ENCODE measurements around the gene PRSS53. TPM values are rescaled to one million over a fixed set of nuclear protein-coding genes. Genes with fewer than 3 reads are reported as not detected.

Gene PRSS53
- total and polyA plus RNA-seq, 4 donors: 2.0 to 9.8 (median 4.8) TPM

- WGBS (ENCODE audit: insufficient coverage): under 1% methylated on average over 25 of the region's 27 CpGs
- Histone ChIP-seq H3K36me3 (ENCODE audit: control insufficient read depth, insufficient read depth, low read length) (peaks cover 20% of the 10 kb centered on the region), H3K9me3 (ENCODE audit: control insufficient read depth, insufficient read depth, low read length) (no peaks in the 10 kb centered on the region), H3K4me3 (ENCODE audit: low read depth, low read length) (peak overlapping the region; percentile 96), H3K4me1 (ENCODE audit: control insufficient read depth, insufficient read depth, low read length) (peaks cover 27% of the 10 kb centered on the region), H3K27ac (ENCODE audit: low read depth, low read length) (peak overlapping the region; percentile 81), H3K27me3 (ENCODE audit: control insufficient read depth, insufficient read depth, low read length) (no peaks in the 10 kb centered on the region)
- DNase-seq (ENCODE audit: low read depth in 4 of 6, low spot score in 6 of 6): peak in 2 of 6 donors; percentile 53 to 63
Observed at GRCh38 chr16:31072540-31073141, 16.1 kb downstream of the PRSS53 start.

- DNase-seq (ENCODE audit: low read depth in 4 of 6, low spot score in 6 of 6): peak in 1 of 6 donors; percentile 36
- Histone ChIP-seq H3K9me3 (ENCODE audit: control insufficient read depth, insufficient read depth, low read length) (no peaks in the 10 kb centered on the region), H3K36me3 (ENCODE audit: control insufficient read depth, insufficient read depth, low read length) (peaks cover 13% of the 10 kb centered on the region), H3K27me3 (ENCODE audit: control insufficient read depth, insufficient read depth, low read length) (no peaks in the 10 kb centered on the region), H3K27ac (ENCODE audit: low read depth, low read length) (peak overlapping the region; percentile 81), H3K4me3 (ENCODE audit: low read depth, low read length) (peak overlapping the region; percentile 96), H3K4me1 (ENCODE audit: control insufficient read depth, insufficient read depth, low read length) (peaks cover 27% of the 10 kb centered on the region)
- WGBS (ENCODE audit: insufficient coverage): no CpG with 5 or more reads among the region's 4 CpGs
Observed at GRCh38 chr16:31071861-31072260, 16.9 kb downstream of the PRSS53 start.

GRCh38 chr16:31067342-31067741 lies 21.4 kb downstream of the PRSS53 start:
- DNase-seq (ENCODE audit: low read depth in 4 of 6, low spot score in 6 of 6): no peak
- Histone ChIP-seq H3K27me3 (ENCODE audit: control insufficient read depth, insufficient read depth, low read length) (no peaks in the 10 kb centered on the region), H3K9me3 (ENCODE audit: control insufficient read depth, insufficient read depth, low read length) (no peaks in the 10 kb centered on the region), H3K36me3 (ENCODE audit: control insufficient read depth, insufficient read depth, low read length) (peaks cover 22% of the 10 kb centered on the region), H3K27ac (ENCODE audit: low read depth, low read length) (no peak overlapping the region), H3K4me1 (ENCODE audit: control insufficient read depth, insufficient read depth, low read length) (peaks cover 7% of the 10 kb centered on the region), H3K4me3 (ENCODE audit: low read depth, low read length) (no peak overlapping the region)
- WGBS (ENCODE audit: insufficient coverage): 100% methylated on average over 1 of the region's 3 CpGs

GRCh38 chr16:31064882-31065461 lies 23.8 kb downstream of the PRSS53 start:
- no peaks in the 10 kb centered on the region for H3K27me3 ChIP-seq (ENCODE audit: control insufficient read depth, insufficient read depth, low read length)
- H3K9me3 ChIP-seq (ENCODE audit: control insufficient read depth, insufficient read depth, low read length): no peaks in the 10 kb centered on the region
- H3K36me3 ChIP-seq (ENCODE audit: control insufficient read depth, insufficient read depth, low read length): peaks cover 43% of the 10 kb centered on the region
- no peaks in the 10 kb centered on the region for H3K4me1 ChIP-seq (ENCODE audit: control insufficient read depth, insufficient read depth, low read length)
- peak overlapping the region; percentile 72 for H3K27ac ChIP-seq (ENCODE audit: low read depth, low read length)
- 94% methylated on average over 3 of the region's 4 CpGs for WGBS (ENCODE audit: insufficient coverage)
- no peak overlapping the region for H3K4me3 ChIP-seq (ENCODE audit: low read depth, low read length)
- DNase-seq (ENCODE audit: low read depth in 4 of 6, low spot score in 6 of 6): peak in 1 of 6 donors; percentile 49

GRCh38 chr16:31063843-31064611 lies 24.7 kb downstream of the PRSS53 start:
- Histone ChIP-seq H3K27ac (ENCODE audit: low read depth, low read length) (peak overlapping the region; percentile 72), H3K9me3 (ENCODE audit: control insufficient read depth, insufficient read depth, low read length) (no peaks in the 10 kb centered on the region), H3K4me1 (ENCODE audit: control insufficient read depth, insufficient read depth, low read length) (no peaks in the 10 kb centered on the region), H3K4me3 (ENCODE audit: low read depth, low read length) (no peak overlapping the region), H3K27me3 (ENCODE audit: control insufficient read depth, insufficient read depth, low read length) (no peaks in the 10 kb centered on the region), H3K36me3 (ENCODE audit: control insufficient read depth, insufficient read depth, low read length) (peaks cover 45% of the 10 kb centered on the region)
- DNase-seq (ENCODE audit: low read depth in 4 of 6, low spot score in 6 of 6): no peak
- WGBS (ENCODE audit: insufficient coverage): 95% methylated on average over 56 of the region's 56 CpGs

- H3K27me3 ChIP-seq (ENCODE audit: control insufficient read depth, insufficient read depth, low read length): no peaks in the 10 kb centered on the region
- no peaks in the 10 kb centered on the region for H3K9me3 ChIP-seq (ENCODE audit: control insufficient read depth, insufficient read depth, low read length)
- WGBS (ENCODE audit: insufficient coverage): 97% methylated on average over 9 of the region's 9 CpGs
- no peak overlapping the region for H3K4me3 ChIP-seq (ENCODE audit: low read depth, low read length)
- no peak for DNase-seq (ENCODE audit: low read depth in 4 of 6, low spot score in 6 of 6)
- H3K4me1 ChIP-seq (ENCODE audit: control insufficient read depth, insufficient read depth, low read length): no peaks in the 10 kb centered on the region
- peaks cover 47% of the 10 kb centered on the region for H3K36me3 ChIP-seq (ENCODE audit: control insufficient read depth, insufficient read depth, low read length)
- H3K27ac ChIP-seq (ENCODE audit: low read depth, low read length): no peak overlapping the region
Observed at GRCh38 chr16:31063495-31063842, 25.3 kb downstream of the PRSS53 start.

- Histone ChIP-seq H3K27me3 (ENCODE audit: control insufficient read depth, insufficient read depth, low read length) (no peaks in the 10 kb centered on the region), H3K27ac (ENCODE audit: low read depth, low read length) (no peak overlapping the region), H3K9me3 (ENCODE audit: control insufficient read depth, insufficient read depth, low read length) (no peaks in the 10 kb centered on the region), H3K4me1 (ENCODE audit: control insufficient read depth, insufficient read depth, low read length) (no peaks in the 10 kb centered on the region), H3K36me3 (ENCODE audit: control insufficient read depth, insufficient read depth, low read length) (peaks cover 56% of the 10 kb centered on the region), H3K4me3 (ENCODE audit: low read depth, low read length) (no peak overlapping the region)
- DNase-seq (ENCODE audit: low read depth in 4 of 6, low spot score in 6 of 6): no peak
- WGBS (ENCODE audit: insufficient coverage): 97% methylated on average over 54 of the region's 54 CpGs
Observed at GRCh38 chr16:31061813-31062440, 26.8 kb downstream of the PRSS53 start.

GRCh38 chr16:31061126-31061812 lies 27.5 kb downstream of the PRSS53 start:
- DNase-seq (ENCODE audit: low read depth in 4 of 6, low spot score in 6 of 6): no peak
- Histone ChIP-seq H3K27ac (ENCODE audit: low read depth, low read length) (no peak overlapping the region), H3K27me3 (ENCODE audit: control insufficient read depth, insufficient read depth, low read length) (no peaks in the 10 kb centered on the region), H3K9me3 (ENCODE audit: control insufficient read depth, insufficient read depth, low read length) (no peaks in the 10 kb centered on the region), H3K4me1 (ENCODE audit: control insufficient read depth, insufficient read depth, low read length) (no peaks in the 10 kb centered on the region), H3K36me3 (ENCODE audit: control insufficient read depth, insufficient read depth, low read length) (peaks cover 61% of the 10 kb centered on the region), H3K4me3 (ENCODE audit: low read depth, low read length) (no peak overlapping the region)
- 95% methylated on average over 37 of the region's 42 CpGs for WGBS (ENCODE audit: insufficient coverage)

GRCh38 chr16:31055613-31056012 lies 33.1 kb downstream of the PRSS53 start:
- no peak for DNase-seq (ENCODE audit: low read depth in 4 of 6, low spot score in 6 of 6)
- H3K36me3 ChIP-seq (ENCODE audit: control insufficient read depth, insufficient read depth, low read length): peaks cover 22% of the 10 kb centered on the region

More at GRCh38 chr16:31055613-31056012, 33.1 kb downstream of the PRSS53 start:
- WGBS (ENCODE audit: insufficient coverage): 100% methylated on average over 1 of the region's 4 CpGs
- Histone ChIP-seq H3K4me1 (ENCODE audit: control insufficient read depth, insufficient read depth, low read length) (no peaks in the 10 kb centered on the region), H3K27me3 (ENCODE audit: control insufficient read depth, insufficient read depth, low read length) (no peaks in the 10 kb centered on the region), H3K4me3 (ENCODE audit: low read depth, low read length) (no peak overlapping the region), H3K27ac (ENCODE audit: low read depth, low read length) (no peak overlapping the region), H3K9me3 (ENCODE audit: control insufficient read depth, insufficient read depth, low read length) (no peaks in the 10 kb centered on the region)
